Loucy (cell line): ENCODE results near the gene NPIPA5.
"Not testable (repeated sequence)": the region's sequence is repeated elsewhere in the genome, so short reads cannot be mapped to it uniquely, and the experiment has no call there.

ENCODE experiments used
- CTCF ChIP-seq: fragments of 200-600 bp; sonication (generic); conservative IDR thresholded peaks from 2 replicates; pipeline ENCODE4 v1.5.1; 2014; ENCODE audit warnings: mild to moderate bottlenecking, antibody characterized with exemption, low read length
- EZH2phosphoT487 ChIP-seq: fragments of 200-600 bp; IDR thresholded peaks from 2 replicates; pipeline ENCODE4 v1.6.1; 2018; ENCODE audit warnings: antibody characterized with exemption, mild to moderate bottlenecking, moderate library complexity, borderline replicate concordance

GRCh38 chr16:15400314-15400713, 22.2 kb upstream of the NPIPA5 start:
- not testable (repeated sequence) for TF ChIP-seq CTCF, EZH2phosphoT487
